Measurements from ENCODE around the gene ZNF888. TPM values are rescaled to one million over a fixed set of nuclear protein-coding genes. Genes with fewer than 3 reads are reported as not detected.
"Not testable (repeated sequence)": the region's sequence is repeated elsewhere in the genome, so short reads cannot be mapped to it uniquely, and the experiment has no call there.

The ZNF888 gene
- polyA plus RNA-seq, 3 donors: 11.3 to 20.1 (median 13.6) TPM

DNA sequence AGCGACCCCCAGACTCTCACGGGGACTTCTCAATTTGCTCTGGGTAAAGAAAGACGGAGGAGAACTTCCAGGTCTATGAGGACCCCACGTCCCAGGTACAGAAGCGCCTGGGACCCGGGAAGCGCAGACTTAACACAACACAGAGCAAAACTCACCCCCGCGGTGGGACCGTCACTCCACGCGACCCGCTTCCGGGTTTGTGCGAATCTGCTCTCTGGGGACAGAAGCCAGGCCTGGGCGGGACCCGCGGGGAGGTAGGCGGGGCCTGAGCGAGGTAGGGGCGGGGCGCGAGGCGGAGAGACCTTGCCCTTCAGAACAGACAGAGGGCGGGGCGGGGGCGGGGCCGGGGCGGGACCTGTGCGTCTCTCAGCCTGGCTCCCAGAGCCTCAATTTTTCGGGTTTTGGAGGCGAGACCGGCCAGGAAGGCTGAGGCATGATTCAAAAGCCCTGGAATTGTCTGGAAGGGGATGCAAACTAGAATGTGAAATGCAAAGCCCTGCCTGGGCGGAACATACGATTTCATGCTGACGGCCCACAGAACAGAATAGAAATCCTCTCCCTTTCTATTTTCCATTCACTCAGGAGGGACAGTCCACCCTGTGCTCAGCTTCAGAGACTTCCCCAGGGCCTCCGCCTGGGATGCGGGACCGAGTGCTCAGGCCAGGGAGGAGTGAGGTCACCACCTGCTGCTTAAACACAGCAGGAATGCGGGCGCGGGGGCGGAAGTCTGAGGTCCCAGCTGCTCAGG is 19.3 kb upstream of the ZNF888 start:
- DNase-seq: peak; percentile 87

DNA sequence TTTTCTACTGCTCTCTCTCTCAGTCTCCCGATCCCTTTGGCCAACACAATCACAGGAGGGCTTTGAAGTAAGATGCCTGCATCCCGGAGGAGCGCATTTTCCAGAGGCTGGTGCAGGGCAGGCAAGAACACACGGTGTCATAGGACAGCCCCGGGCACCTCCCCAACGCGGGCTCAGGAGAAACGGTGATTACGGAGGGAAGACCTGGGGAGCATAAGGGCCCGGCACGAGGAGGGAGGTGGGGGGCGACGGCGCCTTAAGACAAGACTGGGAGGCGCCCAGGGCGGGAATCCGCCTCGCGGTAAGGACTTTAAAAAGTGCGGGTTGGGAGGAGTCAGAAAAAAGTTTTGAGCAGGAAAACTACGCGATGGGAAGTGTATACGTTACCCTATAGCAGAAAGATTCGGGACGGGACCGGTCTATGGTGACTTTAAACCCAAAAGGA is 18.7 kb upstream of the ZNF888 start:
- DNase-seq: no peak

DNA sequence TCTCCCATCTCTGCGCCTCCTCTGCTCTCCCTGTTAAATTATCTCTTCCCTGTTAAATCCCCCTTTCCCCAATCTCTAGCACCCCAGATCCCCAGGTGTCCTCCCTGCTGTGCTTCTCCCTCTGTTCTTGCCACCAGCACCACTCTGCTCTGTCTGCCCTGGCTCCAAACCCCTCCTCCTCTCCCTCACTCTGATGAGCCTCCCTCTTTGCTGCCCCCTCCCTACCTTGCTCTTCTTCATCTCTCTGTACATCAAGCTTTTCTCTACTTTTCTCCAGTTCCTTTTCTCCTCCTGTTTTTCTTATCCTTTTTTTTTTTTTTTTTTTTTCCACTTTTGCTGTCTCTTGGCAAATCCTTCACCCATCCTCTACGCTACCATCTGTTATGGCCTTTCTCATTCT is 18.3 kb upstream of the ZNF888 start:
- DNase-seq: not testable (repeated sequence)

DNA sequence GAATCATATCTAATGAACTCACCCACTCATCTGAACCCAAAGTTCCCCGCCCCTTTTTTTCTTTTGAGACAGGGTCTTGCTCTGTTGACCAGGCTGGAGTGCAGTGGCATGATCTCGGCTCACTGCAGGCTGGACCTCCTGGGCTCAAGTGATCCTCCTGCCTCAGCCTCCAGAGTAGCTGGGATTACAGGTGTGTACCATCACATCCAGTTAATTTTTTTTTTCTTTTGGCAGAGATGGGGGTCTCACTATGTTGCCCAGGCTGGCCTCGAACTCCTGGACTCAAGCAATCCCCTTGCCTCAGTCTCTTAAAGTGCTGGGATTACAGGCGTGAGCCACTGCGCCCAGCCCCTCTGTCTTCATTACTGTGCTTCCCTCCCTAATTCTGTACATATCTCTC is 17.7 kb upstream of the ZNF888 start:
- not testable (repeated sequence) for DNase-seq

DNA sequence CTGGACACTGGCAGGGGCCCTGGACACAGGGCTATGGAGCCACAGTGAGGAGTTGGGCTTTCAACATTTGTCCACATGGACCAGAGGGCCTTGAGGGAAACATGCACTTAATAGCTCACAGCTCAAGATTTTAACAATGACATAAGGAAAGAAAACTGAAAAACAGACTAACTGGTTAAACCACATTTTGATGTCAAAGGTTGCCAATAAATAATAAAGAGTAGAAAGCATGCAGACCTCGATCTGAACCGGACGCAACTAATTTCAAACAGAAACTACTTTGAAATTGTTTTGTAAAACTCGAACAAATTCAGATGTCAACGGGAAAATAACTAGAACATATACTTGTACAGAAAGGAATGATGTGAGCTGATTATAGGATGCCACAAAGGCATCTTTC is 15.5 kb upstream of the ZNF888 start:
- DNase-seq: peak; percentile 40

DNA sequence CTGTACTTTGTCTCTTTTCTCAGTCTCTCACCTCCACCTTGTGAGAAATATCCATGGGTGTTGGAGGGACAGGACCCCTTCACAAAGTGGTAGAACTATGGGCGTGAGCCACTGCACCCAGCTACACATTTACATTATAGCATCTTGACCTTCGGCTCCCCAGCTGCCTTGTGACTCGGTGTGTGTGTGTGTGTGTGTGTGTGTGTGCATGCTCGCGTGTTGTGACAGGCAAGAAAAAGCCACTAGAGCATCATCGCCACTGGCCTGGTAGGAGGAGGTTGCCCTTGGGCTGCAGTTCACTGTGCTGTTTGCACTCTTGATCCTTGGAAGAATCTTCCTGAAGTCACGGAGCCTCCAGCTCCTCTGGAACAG is 13.7 kb upstream of the ZNF888 start:
- no peak for DNase-seq

DNA sequence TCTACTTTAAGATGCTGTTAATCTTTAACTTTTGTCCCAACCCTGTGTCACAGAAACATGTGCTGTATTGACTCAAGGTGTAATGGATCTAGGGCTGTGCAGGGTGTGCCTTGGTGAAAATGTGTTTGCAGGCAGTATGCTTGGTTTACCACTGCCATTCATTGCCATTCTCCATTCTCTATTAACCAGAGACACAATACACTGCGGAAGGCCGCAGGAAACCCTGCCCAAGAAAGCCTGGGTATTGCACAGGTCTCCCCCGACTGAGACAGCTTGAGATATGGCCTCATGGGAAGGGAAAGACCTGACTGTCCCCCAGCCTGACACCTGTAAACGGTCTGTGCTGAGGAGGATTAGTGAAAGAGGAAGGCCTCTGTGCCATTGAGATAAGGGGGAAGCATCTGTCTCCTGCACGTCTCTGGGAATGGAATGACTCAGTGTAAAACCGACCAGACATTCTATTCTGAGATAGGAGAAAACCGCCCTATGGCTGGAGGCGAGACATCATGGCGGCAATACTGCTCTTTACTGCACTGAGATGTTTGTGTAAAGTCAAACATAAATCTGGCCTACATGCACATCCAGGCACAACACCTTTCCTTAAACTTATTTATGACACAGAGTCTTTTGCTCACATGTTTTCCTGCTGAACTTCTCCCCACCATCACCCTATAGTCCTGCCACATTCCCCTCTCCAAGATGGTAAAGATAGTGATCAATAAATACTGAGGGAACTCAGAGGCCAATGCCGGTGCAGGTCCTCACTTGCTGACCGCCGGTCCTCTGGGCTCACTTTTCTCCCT is 13.1 kb upstream of the ZNF888 start:
- DNase-seq: peak; percentile 21

DNA sequence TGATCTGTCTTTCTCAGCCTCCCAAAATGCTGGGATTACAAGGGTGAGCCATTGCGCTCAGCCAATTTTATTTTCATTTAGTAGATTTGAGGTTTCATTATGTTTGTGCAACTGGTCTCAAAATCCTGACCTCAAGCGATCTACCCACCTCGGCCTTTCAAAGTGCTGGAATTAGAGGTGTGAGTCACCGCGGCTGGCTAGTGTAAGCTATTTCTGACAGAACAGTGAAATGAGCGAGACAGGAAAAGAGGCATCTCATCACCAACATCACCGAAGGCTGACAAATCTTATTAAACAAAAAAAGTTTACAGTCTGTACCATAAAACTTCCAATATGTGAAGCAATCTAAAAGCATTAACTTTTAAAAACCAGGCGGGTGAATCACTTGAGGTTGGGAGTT is 12.2 kb upstream of the ZNF888 start:
- no peak for DNase-seq

DNA sequence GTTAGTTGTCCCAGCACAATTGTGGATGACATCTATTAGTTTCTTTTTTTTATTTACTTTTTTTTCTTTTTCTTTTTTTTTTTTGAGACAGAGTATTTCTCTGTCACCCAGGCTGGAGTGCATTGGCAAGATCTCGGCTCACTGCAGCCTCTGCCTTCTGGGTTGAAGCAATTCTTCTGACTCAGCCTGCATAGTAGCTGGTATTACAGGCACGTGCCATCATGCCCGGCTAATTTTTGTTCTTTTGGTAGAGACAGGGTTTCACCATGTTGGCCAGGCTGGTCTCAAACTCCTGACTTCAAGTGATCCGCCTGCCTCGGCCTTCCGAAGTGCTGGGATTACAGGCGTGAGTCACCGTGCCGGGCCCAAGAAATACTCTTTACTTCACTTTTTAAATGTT is 1.4 kb upstream of the ZNF888 start:
- DNase-seq: not testable (repeated sequence)

DNA sequence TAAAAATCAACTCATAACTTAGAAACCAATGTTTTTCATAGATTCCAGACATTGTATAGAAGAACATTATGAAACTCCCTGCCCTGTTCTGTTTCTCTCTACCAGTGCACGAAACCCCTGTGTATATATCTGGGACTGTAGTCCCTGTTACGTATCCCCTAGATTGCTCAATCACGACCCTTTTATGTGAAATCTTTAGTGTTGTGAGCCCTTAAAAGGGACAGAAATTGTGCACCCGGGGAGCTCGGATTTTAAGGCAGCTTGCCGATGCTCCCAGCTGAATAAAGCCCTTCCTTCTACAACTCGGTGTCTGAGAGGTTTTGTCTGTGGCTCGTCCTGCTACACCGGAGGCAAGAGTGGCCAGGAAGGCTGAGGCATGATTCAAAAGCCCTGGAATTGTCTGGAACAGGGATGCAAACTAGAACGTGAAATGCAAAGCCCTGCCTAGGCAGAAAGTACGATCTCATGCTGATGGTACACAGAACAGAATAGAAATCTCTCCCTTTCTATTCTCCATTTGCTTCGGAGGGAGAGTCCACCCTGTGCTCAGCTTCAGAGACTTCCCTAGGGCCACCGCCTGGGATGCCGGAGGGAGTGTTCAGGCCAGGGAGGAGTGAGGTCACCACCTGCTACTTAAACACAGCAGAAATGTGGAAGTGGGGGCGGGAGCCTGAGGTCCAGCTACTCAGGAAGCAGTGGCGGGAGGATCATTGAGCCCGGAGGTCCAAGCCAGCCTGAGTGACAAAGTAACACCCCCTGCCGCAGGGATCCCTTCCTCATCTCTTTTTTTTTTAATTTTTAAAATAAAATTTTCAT is 758 bp upstream of the ZNF888 start:
- no peak for DNase-seq

DNA sequence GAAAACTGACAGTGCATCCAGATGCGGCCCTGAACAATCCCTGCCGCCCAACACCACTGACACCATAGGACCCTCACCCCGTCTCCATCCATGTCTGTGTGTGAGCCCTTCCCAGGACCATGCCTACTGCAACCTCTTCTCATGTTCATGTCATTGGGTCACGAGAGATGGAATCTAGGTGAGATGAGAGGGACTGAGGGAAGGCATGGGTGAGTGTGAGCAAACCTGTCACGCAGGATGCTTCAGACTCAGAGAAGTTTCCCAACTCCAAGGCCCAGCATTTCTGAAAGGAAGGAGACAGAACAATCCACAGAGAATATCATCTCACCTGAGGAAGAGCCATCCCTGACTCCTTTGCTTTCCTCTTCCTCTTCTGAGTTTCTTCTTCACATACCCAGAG is 5.7 kb downstream of the ZNF888 start:
- DNase-seq: no peak

DNA sequence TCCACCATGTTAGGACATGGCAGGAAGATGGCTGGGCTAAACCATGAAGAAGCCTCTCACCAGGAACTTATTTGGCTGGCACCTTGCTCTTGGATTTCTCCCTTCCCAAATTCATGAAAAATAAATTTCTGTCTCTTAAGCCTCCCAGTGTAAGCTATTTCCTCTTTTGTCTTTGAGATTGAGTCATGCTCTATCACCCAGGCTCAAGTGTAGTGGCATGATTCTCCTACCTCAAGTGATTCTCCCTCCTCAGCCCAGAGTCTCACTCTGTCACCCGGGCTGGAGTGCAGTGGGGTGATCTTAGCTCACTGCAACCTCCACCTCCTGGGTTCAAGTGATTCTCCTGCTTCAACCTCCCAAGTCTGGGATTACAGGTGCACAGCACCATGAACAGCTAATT is 12.6 kb downstream of the ZNF888 start:
- DNase-seq: no peak

DNA sequence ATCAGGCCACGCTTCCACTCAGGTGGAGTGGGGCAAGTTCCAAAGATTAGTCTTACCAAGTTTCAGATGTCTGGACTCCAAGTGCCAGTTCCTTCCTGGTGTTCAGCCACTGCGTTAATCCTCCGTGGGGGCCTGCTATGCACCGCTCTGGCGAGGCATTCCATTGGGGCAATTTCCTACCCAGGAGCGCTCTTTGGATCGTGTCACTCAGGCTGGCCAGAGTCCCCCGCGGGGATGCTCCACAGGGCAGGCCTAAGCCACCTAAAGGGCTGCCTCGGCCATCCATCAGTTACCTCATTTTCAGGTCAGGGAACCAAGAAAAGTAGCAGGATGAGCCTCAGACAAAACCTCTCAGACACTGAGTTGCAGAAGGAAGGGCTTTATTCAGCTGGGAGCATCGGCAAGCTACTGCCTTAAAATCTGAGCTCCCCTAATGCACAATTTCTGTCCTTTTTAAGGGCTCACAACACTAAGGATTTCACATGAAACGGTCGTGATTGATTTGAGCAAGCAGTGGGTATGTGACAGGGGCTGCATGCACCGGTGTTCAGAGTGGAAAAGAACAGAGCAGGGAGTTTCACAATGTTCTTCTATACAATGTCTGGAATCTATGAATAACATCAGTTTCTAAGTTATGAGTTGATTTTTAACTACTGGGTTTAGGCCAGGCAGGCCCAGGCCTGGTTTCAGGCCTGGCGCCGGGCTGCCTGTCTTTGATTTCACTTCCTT is 19.0 kb downstream of the ZNF888 start:
- DNase-seq: not testable (repeated sequence)

DNA sequence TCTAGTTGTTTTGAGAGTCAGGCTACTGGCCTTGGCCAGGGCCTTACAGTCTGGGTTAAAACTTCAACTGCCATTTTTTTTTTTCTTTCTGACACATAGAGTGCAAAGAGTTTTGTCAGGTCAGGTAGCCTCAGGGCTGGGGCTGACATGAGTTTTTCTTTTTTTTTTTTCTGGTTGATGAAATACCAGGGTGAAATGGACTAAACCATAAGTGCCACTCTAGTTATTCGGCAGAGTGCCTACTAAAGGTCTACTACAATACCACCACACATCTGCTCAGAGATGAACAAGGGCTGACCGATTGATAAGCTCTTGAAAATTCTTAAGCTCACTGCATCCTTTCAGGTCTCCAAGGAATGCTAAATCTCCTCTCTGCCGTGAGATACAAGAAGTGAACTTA is 21.4 kb downstream of the ZNF888 start:
- no peak for DNase-seq

DNA sequence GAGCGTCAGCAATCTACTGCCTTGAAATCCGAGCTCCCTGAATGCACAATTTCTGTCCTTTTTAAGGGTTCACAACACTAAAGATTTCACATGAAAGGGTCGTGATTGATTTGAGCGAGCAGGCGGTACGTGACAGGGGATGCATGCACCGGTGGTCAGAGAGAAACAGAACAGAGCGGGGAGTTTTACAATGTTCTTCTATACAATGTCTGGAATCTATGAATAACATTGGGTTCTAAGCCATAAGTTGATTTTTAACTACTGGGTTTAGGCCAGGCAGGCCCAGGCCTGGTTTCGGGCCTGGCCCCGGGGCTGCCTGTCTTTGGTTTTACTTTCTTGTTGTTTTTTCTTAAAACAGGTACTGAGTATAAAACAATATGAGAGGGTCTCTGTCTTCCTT is 24.6 kb downstream of the ZNF888 start:
- peak; percentile 3 for DNase-seq

DNA sequence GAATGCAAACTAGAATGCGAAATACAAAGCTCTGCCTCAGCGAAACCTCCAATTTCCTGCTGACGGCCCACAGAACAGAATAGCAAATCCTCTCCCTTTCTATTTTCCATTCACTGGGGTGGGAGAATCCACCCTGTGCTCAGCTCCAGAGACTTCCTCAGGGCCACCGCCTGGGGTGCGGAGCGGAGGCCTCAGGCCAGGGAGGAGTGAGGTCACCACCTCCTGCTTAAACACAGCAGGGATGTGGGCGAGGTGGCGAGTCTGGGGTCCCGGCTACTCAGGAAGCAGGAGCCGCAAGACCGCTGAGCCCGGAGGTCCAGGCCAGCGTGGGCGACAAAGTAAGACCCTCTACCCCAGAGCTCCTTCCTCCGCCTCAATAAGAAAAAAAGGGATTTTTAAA is 25.1 kb downstream of the ZNF888 start:
- no peak for DNase-seq

DNA sequence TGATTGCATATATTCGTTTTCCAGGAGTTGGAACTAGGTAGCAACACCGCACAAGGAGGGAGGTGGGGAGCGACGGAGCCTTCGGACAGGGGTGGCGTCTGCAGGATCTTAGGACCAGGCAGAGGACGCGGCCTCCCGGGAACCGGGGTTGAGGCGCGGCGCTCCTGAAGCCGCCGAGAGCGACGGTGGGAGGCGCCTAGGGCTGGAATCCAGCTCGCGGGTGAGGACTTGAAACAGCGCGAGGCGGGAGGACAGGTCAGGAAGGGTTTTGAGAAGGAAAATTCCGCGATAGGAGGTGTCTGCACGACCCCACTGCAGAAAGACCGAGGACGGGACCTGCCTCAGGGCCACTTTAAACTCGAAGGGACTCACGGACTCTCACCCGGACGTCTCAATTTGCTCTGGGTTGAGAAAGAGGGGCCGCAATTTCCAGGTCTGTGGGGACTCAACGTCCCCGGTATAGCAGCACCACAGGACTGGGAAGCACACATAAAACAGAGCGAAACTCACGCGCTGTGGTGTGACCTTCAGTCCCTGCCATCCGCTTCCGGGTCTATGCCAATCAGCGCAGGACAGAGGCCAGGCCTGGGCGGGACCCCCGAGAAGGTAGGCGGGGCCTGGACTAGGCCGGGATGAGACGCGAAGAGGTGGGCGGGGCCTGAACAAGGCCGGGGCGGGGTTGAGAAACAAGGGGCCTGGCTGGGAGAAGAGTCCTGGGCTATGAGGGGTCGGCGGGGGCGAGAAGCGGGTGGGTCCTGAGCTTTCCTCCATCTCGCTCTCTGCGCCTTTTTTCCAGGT is 25.9 kb downstream of the ZNF888 start, which contains the start of gene ZNF320:
Gene ZNF320, minus strand, starts transcription at position 498 of the 798 bp plus-strand sequence. CDS start 7,380 bp downstream, outside the sequence.
- peak; percentile 95 for DNase-seq

DNA sequence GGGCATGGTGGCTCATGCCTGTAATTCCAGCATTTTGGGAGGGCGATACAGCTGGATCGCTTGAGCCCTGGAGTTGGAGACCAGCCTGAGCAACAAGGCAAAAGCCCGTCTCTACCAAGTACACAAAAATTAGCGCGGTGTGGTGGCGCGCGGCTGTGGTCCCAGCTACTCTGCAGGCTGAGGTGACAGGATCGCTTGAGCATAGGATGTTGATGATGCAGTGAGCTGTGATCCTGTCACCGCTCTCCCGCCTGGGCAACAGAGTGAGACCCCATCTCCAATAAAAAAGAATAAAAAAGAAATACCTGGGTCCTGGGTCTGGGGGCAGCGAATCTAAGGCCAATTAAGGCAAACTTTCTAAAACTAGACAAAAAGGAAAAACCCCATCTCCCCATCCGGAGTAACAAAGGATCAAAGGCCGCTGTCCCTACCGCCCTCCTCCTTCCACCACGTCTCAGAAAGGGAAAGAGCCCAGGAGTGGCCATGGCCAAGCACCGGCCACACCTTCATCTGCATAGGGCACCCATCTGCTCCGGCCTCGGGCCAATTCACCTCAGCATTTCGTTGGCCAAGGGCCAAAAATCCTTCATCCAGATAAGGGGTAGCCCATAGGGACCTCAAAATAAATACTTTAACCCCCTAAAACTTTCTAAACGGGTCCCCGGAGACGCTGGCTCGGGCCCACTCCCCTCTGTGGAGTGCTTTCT is 26.6 kb downstream of the ZNF888 start:
- peak; percentile 31 for DNase-seq

DNA sequence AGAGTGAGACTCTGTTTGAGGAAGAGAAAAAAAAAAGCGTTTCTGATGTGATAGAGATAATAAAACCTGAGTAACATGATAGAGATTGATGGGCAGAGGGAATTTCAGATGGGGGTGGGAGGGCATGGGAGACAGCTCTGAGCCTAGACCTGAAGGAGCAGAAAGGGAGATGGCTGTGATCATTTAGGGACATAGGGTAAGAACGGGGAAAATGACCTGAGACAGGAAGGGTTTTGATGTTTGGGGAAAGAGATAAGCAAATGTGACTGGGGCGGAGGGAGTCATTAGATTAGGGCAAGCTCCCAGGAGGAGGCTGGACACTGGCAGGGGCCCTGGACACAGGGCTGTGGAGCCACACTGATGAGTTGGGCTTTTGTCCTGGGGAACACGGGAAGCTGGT is 31.9 kb downstream of the ZNF888 start:
- no peak for DNase-seq

DNA sequence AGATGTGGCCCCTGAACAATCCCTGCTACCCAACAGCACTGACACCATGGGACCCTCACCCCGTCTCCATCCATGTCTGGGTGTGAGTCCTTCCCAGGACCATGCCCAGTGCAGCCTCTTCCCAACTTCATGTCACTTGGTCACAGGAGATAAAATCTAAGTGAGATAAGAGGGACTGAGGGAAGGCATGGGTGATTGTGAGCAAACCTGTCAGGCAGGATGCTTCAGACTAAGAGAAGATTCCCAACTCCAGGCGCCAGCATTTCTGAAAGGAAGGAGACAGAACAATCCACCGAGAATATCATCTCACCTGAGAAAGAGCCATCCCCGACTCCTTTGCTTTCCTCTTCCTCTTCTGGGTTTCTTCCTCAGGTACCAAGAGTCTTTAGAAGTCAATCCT is 33.3 kb downstream of the ZNF888 start:
- DNase-seq: no peak
